ENCODE measurements around the gene SDHAF2.

The SDHAF2 gene

GRCh38 chr11:61447601-61448551 lies 18.0 kb downstream of the SDHAF2 start:
- Histone ChIP-seq H4K20me1 (ENCODE audit: insufficient read depth) (no peaks in the 10 kb centered on the region), H3K4me2 (no peak overlapping the region), H3K9ac (no peak overlapping the region), H3K4me3 (IDR thresholded peaks at IDR 0.05; ENCODE audit: insufficient read depth, low read depth, low read length) (no peak overlapping the region), H3K79me2 (ENCODE audit: insufficient read depth, low read depth) (peaks cover 9% of the 10 kb centered on the region; the same call in 1 of the 2 replicates), H3K27ac (no peak overlapping the region), H3K4me1 (ENCODE audit: low read depth, poor library complexity, severe bottlenecking) (peaks cover 22% of the 10 kb centered on the region), H3K36me3 (ENCODE audit: insufficient read depth) (no peaks in the 10 kb centered on the region), H3K27me3 (ENCODE audit: insufficient read depth, low read depth) (no peaks in the 10 kb centered on the region), H2AFZ (ENCODE audit: low read depth) (no peak overlapping the region)
- no peak for TF ChIP-seq CTCF (conservative IDR thresholded peaks at IDR 0.05; ENCODE audit: low read depth, low read length)

DNA sequence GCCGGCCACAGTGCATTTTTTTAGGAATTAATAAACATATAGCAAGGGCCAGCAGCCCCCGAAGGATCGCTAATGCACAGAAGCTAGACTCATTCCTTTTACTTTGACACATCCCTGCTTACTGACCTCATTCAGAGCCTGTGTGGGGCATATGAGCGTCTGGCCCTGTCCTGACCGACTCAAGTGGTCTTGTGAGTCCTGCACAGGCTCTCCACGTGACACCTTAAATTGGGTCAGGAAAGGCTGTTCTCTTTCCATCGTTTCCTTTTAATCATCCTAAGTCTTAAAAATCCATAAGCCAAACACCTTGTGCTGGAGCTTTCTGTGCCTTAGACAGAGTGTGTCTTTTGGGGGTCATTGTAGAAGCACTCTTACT lies 18.6 kb downstream of the SDHAF2 start:
- no peak overlapping the region for H3K27ac ChIP-seq

DNA sequence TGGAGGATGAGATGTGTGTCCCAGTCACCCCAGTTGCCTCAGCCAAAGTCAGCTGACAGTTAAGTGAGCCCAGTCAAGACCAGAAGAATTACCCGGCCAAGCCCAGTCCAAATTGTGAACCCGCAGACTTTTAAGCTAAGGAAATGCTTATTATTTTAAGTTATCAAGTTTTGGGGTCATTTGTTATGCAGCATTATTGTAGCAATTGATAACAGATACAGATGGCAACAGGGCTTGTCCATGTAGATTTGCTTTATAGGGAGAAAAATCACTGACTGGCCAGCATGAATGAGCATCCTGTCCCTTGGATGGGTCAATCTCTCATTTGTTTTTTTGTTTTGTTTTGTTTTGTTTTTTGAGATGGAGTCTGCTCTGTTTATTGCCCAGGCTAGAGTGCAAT lies 22.9 kb downstream of the SDHAF2 start:
- Histone ChIP-seq H3K9ac (no peak overlapping the region), H2AFZ (ENCODE audit: low read depth) (no peak overlapping the region), H3K36me3 (ENCODE audit: insufficient read depth) (no peaks in the 10 kb centered on the region), H3K4me1 (ENCODE audit: low read depth, poor library complexity, severe bottlenecking) (no peaks in the 10 kb centered on the region), H3K79me2 (ENCODE audit: insufficient read depth, low read depth) (no peaks in the 10 kb centered on the region), H4K20me1 (ENCODE audit: insufficient read depth) (no peaks in the 10 kb centered on the region), H3K4me3 (IDR thresholded peaks at IDR 0.05; ENCODE audit: insufficient read depth, low read depth, low read length) (no peak overlapping the region), H3K4me2 (no peak overlapping the region), H3K27me3 (ENCODE audit: insufficient read depth, low read depth) (no peaks in the 10 kb centered on the region), H3K27ac (no peak overlapping the region)
- TF ChIP-seq CTCF (conservative IDR thresholded peaks at IDR 0.05; ENCODE audit: low read depth, low read length): no peak

More for the DNA sequence above, 18.6 kb downstream of the SDHAF2 start:
- no peaks in the 10 kb centered on the region for H3K27me3 ChIP-seq (ENCODE audit: insufficient read depth, low read depth)
- H3K4me3 ChIP-seq (IDR thresholded peaks at IDR 0.05; ENCODE audit: insufficient read depth, low read depth, low read length): no peak overlapping the region
- H3K4me2 ChIP-seq: no peak overlapping the region
- H3K36me3 ChIP-seq (ENCODE audit: insufficient read depth): no peaks in the 10 kb centered on the region
- peaks cover 3% of the 10 kb centered on the region; the same call in 1 of the 2 replicates for H3K79me2 ChIP-seq (ENCODE audit: insufficient read depth, low read depth)
- peaks cover 22% of the 10 kb centered on the region for H3K4me1 ChIP-seq (ENCODE audit: low read depth, poor library complexity, severe bottlenecking)
- no peak overlapping the region for H2AFZ ChIP-seq (ENCODE audit: low read depth)
- H3K9ac ChIP-seq: no peak overlapping the region
- TF ChIP-seq CTCF (conservative IDR thresholded peaks at IDR 0.05; ENCODE audit: low read depth, low read length): no peak
- no peaks in the 10 kb centered on the region for H4K20me1 ChIP-seq (ENCODE audit: insufficient read depth)

DNA sequence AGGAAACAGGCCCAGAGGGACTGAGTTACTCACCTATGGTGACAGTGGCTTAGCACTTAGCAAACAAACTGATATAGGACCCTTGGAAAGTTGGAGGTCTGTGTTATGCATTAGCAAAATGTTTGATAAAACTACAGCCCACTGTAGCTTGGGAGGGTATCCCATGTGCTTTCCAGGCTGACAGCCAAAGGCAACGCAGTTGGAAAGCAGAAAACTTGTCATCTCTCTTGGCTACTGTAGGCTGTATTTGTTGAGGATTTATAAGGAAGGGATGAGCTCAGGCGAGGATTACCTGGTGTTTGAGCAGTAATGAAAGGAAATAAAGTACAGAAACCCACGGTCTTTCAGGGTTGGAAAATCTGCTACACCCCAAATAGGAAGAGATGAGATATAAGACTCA lies 23.8 kb downstream of the SDHAF2 start:
- Histone ChIP-seq H2AFZ (ENCODE audit: low read depth) (no peak overlapping the region), H3K9ac (no peak overlapping the region), H4K20me1 (ENCODE audit: insufficient read depth) (no peaks in the 10 kb centered on the region), H3K36me3 (ENCODE audit: insufficient read depth) (no peaks in the 10 kb centered on the region), H3K27ac (no peak overlapping the region), H3K27me3 (ENCODE audit: insufficient read depth, low read depth) (no peaks in the 10 kb centered on the region), H3K4me1 (ENCODE audit: low read depth, poor library complexity, severe bottlenecking) (no peaks in the 10 kb centered on the region), H3K4me3 (IDR thresholded peaks at IDR 0.05; ENCODE audit: insufficient read depth, low read depth, low read length) (no peak overlapping the region), H3K79me2 (ENCODE audit: insufficient read depth, low read depth) (no peaks in the 10 kb centered on the region), H3K4me2 (no peak overlapping the region)
- TF ChIP-seq CTCF (conservative IDR thresholded peaks at IDR 0.05; ENCODE audit: low read depth, low read length): no peak
